GM19193 (cell line): ENCODE results near the gene RNASE9.

Experiments used
- POLR2A ChIP-seq: IDR thresholded peaks from 4 replicates; pipeline ENCODE4 v1.6.1; 2011; ENCODE audit not compliant: insufficient read depth, insufficient read length; ENCODE audit errors: extremely low read depth

Gene RNASE9

DNA sequence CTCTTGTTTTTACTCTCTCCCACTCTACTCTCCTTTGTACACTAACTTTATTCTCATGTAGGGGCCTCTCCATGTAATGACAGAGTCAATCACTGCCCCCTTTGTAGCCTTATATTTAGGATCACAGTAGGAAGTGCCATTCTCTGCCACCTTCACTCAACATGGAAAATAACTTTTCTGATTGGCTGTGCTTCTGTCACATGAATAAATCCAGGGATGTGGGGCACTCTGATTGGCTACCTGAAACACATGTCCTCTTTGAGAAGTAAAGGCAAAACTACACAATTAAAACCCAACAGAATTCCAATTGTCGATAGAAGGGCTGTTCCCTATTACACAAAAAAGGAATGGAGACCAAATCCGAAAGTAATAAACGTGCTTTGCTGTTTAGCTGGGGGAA is at the start of gene RNASE9:
Gene RNASE9 (minus strand): TSS at position 87 of the 400 bp plus-strand sequence.
- TF ChIP-seq POLR2A: no peak

DNA sequence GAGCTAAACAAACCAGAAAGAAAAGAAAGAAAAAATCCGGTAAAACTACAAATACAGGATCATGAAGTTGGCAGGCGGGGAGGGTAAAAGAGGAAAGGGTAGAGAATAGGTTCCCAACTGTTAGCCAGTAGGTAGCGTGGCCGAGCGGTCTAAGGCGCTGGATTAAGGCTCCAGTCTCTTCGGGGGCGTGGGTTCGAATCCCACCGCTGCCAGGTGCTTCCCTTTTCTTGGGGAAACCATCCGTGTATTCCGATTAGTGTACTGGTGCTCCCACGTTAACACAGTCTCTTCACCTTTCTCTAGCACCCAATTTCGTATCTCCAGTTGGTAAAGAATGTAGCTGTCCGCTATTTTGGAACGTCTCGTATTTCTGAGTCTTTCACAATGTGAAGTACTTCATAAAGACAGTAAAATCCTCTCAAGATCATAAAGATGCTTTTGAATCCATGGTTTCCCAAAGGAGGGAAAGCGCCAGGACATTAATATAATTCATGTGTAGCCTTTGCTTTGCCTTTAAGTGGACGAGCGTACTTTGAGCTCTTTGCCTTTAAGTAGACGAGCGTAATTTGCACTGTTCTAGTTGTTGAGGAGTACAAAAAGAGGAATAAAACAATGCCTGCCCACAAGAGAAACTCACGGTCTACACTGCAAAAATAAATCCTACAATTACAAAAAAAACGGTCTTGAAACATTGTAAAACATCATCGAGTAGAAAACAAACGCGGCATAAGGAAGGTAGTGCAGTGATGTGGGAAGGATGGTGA is 49.3 kb upstream of the RNASE9 start:
- TF ChIP-seq POLR2A: no peak

DNA sequence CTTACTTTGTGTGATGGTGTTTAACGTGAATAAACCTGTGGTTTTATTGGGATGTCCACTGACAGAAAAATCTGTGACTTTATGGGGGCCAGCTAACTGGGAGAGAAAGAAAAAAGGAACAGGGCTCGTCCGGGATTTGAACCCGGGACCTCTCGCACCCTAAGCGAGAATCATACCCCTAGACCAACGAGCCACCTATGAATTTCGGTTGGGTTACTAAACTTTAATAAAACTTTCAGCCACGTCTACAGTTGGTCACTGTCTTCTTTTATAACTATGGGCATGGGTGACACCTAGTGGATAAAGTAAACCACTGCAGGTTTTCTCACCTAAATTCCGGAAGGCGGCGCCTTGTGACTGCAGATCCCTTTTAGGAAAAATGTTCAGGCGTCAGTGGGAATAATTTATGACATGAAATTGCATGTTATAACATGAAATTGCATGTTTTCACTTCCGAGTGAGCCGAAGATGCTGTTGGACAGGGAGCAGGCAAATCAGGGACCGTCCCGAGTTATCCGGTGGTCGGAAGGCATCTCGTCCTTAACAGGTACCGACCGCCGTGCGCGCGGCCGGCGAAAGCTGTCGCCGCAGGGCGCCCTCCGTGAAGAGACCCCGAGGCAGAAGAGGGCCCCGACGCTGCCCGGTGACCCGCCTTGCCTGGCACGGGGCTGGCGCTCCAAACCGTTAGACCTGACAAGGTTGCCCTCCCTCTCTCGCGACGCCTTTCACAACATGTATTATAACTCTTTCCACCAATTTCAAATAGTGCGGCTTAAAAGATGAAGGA is 48.6 kb upstream of the RNASE9 start:
- TF ChIP-seq POLR2A: no peak

DNA sequence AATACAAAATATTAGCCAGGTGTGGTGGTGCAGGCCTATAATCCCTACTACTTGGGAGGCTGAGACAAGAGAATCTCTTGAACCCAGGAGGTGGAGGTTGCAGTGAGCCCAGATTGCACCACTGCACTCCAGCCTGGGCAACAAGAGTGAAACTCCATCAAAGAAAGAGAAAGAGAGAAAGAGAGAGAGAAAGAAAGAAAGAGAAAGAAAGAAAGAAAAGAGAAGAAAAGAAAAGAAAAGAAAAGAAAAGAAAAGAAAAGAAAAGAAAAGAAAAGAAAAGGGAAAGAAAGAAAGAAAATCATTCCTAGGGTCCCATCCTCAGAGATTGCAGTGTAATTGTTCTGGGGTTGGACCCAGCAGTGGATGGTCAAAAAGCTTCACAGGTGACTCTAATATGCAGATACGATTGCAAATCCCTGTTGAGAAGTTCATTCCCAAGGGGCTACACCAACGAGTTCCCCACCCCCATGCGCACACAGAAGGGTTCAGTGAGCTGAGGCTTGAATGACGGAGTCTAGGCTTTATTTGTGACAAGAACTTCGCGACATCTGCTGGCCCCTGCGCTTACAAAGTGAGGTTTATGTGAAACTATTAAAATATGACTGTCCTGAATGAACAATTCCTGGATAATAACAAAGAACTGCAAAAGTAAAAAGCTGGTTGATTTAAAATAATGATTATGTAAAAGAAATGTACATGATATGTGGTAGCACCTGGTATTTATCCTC is 47.7 kb upstream of the RNASE9 start:
- TF ChIP-seq POLR2A: no peak

DNA sequence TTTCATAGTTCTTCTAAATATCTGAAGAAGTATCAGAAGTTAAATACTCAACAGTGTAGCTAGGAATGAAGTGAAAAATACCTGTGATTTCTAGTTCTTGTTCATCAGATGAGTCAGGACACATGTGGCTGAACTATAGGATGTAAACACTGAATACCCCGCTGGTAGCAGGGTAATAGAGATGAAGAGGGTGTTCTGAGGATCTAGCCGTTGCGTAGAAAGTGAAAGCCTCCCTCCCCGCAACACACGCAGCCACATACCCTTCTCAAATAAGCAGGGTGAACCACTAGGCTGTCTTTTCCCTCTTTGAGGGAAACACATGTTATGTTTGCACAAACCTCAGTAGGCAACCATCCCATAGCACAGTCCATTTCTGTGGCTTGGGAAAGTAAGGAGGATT is 46.8 kb upstream of the RNASE9 start:
- no peak for TF ChIP-seq POLR2A

DNA sequence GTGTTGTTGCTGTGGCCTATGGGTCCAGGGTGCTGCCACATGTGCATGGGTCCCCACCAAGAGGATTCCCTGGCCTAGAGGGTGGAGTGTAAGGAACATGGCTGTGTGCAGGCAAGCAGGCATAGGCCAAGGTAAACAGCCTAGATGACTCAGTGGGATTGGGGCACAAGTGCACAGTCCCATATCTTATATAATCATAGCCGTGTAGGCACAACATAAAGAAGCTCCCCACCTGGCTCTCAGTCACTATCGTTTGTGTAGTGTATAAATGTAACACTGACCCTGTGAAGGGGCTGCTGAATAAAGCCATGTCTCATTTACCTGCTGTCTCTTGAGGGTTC is 46.0 kb upstream of the RNASE9 start:
- TF ChIP-seq POLR2A: no peak

DNA sequence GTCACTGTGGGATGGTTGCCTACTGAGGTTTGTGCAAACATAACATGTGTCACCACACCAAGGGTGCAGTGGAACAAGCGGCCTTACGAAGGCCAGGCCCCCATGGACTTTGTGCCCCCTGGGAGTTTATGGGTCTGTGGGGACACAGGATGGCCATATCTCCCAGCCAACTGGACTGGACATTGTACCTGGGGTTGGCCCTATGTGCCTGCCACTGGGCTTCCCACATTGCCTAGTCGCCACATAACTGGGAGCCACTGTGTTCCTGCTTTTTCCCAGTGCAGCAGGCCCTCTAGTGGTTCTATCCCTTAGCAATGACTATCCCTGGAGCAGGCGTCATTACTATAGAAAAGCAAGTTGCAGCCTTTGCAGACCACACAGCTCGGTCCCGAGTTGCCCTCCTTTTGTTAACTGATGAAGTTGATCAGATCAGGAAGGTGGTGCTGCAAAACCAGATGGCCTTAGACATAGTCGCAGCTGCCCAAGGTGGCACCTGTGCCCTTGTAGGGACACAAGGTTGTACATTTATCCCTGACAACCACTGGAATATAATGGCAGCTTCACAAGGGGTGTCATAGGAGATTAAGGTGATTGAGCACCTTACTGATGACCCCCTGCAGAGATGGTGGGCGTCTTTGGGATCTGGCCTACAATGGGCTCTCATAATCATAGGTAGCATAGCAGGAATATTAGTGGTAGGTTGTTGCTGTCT is 45.5 kb upstream of the RNASE9 start:
- TF ChIP-seq POLR2A: no peak

DNA sequence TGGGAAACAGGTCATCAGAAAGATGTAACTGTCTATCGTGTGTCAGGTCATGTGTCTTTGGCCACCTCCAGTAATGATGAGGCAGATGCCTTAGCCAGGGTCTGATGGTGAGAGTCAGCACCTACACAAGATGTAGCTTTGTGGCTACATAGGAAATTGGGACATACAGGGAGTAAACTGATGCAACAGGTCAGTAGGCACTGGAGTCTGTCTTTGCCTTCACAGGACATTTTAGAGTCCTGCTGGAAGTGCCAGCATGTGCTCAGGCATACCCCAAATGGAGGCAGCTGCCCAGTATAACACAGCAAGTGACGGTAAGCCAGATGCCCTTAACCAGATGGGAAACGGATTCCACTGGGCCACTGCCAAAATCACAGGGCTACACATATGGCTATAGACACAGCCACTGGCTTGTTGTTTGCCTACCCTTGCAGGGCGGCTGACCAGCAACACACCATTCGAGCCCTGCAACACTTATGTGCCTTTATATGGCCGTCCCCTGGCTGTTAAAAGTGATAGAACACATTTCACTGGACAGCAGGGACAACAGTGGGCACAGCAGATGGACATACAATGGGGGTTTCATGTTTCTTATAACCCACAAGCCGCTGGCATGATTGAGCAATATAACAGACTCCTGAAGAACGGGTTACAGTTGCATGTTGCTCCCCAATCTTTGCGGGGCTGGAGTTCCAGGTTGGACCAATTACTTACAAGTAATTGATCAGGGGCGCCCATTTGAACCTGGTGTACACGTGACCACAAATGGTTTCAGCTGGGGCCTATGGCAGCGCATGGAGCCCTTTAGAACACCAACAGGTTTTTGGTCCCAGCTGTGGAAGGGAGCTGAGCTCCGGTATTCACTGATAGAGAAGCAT is 43.2 kb upstream of the RNASE9 start:
- no peak for TF ChIP-seq POLR2A

DNA sequence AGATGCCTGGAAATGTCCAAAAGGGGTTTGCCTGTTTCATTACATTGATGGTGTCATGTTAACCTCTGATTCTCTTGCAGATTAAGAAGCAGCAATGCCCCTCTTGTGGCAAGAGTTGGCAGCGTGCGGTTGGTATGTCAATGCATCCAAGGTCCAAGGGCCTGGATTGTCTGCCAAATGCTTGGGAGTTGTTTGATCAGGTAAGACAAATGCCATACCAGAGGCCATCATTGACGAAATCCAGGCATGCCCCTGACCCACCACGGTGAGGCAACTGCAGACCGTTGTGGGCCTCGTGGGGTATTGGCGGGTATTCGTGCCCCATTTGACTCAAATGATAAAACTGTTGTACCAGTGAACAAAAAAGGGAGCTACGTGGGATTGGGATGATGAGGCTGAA is 41.7 kb upstream of the RNASE9 start:
- TF ChIP-seq POLR2A: no peak

DNA sequence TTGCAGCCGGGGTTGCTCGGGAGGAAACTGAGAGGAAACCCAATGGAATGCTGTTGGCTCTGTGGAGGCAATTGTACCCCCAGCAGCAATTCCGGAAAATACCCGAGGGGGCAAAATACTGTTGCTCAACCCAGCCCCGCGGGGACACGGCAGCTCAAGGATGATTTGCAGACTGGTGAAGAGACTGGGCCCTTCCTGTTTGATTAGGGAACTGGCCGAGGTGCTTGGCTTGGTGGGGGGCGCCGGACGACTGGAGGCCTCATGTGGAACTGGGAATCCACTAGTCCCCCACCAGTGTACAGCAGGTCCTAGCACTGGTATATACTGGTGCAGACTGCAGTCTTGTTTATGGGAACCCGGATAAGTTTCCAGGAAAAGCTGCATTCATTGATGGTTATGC is 40.7 kb upstream of the RNASE9 start:
- TF ChIP-seq POLR2A: no peak

DNA sequence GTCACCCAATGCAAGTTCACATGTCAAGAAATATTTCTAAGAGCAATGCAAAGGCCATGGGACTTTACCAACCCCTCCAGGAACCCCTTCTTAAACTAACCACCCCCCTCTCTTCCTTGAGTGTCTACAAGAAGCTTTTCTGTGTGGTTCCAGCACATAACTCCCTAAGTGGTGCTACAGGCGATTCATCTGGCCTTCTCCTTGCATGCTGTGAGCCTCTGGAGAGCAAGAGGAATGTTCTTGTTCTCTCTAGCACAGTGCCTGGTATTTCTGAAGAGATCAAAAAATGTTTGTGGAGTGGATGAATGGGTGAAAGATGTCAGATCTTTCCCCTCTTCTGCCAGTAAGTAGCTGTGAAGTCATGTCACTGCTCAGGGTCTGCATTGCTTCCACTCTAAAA is 36.3 kb upstream of the RNASE9 start:
- no peak for TF ChIP-seq POLR2A

DNA sequence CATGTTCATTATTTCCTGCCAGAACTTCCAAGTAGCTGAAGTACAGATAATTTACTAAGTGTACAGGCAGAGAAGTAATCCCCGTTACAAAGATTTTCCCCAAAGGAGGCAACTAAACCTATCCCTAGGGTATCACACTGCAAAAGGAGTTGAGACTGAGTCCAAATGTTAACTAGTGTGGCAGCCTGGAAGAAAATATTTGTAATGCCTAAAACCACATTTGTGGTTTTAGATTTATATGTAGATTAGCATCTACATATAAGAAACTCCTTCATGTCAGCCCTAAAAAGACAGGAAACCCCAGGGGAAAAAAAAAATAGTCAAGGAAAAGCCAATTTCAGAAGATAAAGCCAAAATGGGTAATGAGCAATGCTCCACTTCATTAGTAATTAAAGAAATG is 31.7 kb upstream of the RNASE9 start:
- TF ChIP-seq POLR2A: no peak

DNA sequence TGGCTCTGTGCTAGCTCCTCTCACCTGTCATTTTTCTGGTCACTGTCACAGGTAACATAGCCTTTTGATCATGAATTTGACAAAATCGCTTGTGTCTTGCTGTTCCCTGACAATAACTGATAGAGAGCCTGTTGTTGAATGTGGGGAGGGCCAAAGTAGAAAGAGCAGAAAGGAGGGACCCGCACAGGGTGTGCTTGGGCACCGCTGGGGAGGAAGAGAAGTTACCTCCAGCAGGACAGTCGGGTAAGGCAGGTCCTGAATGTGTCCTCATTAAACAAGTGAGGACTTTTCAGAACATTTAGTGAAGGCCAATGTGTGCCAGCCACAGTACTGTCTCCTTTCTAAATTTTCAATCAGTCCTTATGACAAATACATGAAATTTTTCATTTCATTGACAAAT is 30.4 kb upstream of the RNASE9 start, which contains the start of gene RNASE12:
Gene RNASE12 (minus strand): TSS at position 142 of the 400 bp plus-strand sequence. CDS start 653 bp downstream, outside the sequence.
- no peak for TF ChIP-seq POLR2A
